Heart right ventricle (tissue), 16 donors: Measurements from ENCODE around the gene THSD4. TPM values are rescaled to one million over a fixed set of nuclear protein-coding genes. Genes with fewer than 3 reads are reported as not detected.

Experiments
- ATAC-seq, 8 donors: fragments of 200-7000 bp; cut with Tn5 transposase; one replicate each; pipeline ENCODE4 v1.9.1; 2020; ENCODE audit warnings: mild to moderate bottlenecking in 8 of 8, moderate library complexity in 8 of 8, moderate number of reproducible peaks in 1 of 8
- DNase-seq, 2 donors: peaks; one replicate each; pipeline ENCODE4 v3.0.0-alpha.2; 2020
- H3K27ac ChIP-seq, 10 donors: fragments of 200-600 bp; sonication (generic) in 2 of 10; one replicate each; pipeline versions ENCODE4 v1.5.0 to v1.8.0; 2020 to 2022; ENCODE audit warnings: mild to moderate bottlenecking in 3 of 10
- H3K27me3 ChIP-seq, 7 donors: fragments of 200-600 bp; one replicate each; pipeline ENCODE4 v1.8.0; 2021 to 2022; ENCODE audit warnings: mild to moderate bottlenecking in 2 of 7
- H3K36me3 ChIP-seq, 9 donors: fragments of 200-600 bp; sonication (generic) in 1 of 9; one replicate each; pipeline versions ENCODE4 v1.5.0 to v1.8.0; 2020 to 2022; ENCODE audit warnings: mild to moderate bottlenecking in 2 of 9
- H3K4me1 ChIP-seq, 9 donors: fragments of 200-600 bp; sonication (generic) in 1 of 9; one replicate each; pipeline versions ENCODE4 v1.5.0 to v1.8.0; 2020 to 2022; ENCODE audit warnings: mild to moderate bottlenecking in 4 of 9
- H3K4me3 ChIP-seq, 10 donors: fragments of 200-600 bp; sonication (generic) in 2 of 10; one replicate each; pipeline versions ENCODE4 v1.5.0 to v1.8.0; 2020 to 2022; ENCODE audit warnings: mild to moderate bottlenecking in 7 of 10, moderate library complexity in 2 of 10
- H3K9me3 ChIP-seq, 11 donors: fragments of 200-600 bp in 10 of 11; sonication (generic) in 2 of 11; one replicate each; pipeline versions ENCODE4 v1.5.0 to v1.8.0; 2013 to 2022; ENCODE audit warnings: mild to moderate bottlenecking in 2 of 11, control low read depth in 1 of 11, moderate library complexity in 1 of 11
- CTCF ChIP-seq, 9 donors: fragments of 200-600 bp; sonication (generic) in 2 of 9; IDR thresholded peaks; one replicate each; pipeline versions ENCODE4 v1.5.0 to v1.8.0; 2021 to 2022; ENCODE audit warnings: antibody characterized with exemption in 9 of 9, mild to moderate bottlenecking in 5 of 9, moderate library complexity in 1 of 9
- WGBS, 2 donors: extraction: QIAGEN DNeasy Blood & Tissue Kit; methylation state at CpG; one replicate each; pipeline ENCODE4 v1.1.7; 2013; ENCODE audit warnings: inconsistent platforms in 1 of 2; 5-methylcytosine and 5-hydroxymethylcytosine counted together
- intact Hi-C, 10 donors: fragments of 100-400 bp; cut with DNase I; formaldehyde crosslinking; loops; one replicate each; pipeline versions ENCODE4 v1.11.1 to v1.14.2; 2022
- polyA plus RNA-seq, 2 donors: library from polyadenylated mRNA; stranded (reverse); fragments of 200-250 nt; gene quantifications; one replicate each; pipeline ENCODE4 v1.2.3, GENCODE V29; 2013
- total RNA-seq, 10 donors: library from RNA; stranded (reverse); fragmentation: NEBNext Ultra II Directional in 3 of 10; extraction: Animal tissue kit (Norgen Biotek cat#: 25700) in 3 of 10; gene quantifications; one replicate each; pipeline versions ENCODE4 v1.2.1 to v1.2.4, GENCODE V29; 2021 to 2023
- donor health status: Arrhythmogenic right ventricular cardiomyopathy.
- donor health status: ischemic (EF 13 %, LVEDD 7.1; RV severe dilation, severe dysfunction).
- donor health status: healthy with polysubstance abuse.
- donor health status: DM: no; HTN: yes; CAD: no.
- donor health status: DM: no; HTN: no; CAD: no.
- donor health status: ischemic (EF 25% LVEDD 6.9; RV normal size, moderate dysfunction).
- donor health status: ischemic (EF 25% LVEDD 5.7; RV mildly dilated, moderate dysfunction).
- donor health status: healthy.
- donor health status: DM: yes; HTN: yes; CAD: no.
- donor health status: Ischemic cardiomyopathy.
- donor health status: ischemic (EF 35%, LVEDD 5.7; RV mildly dilated, moderate dysfunction).
- donor health status: nonischemic (EF 11% LVEDD 7.7; RV severe dilation, severe dysfunction).
- donor health status: DM: yes; HTN: yes; CAD: no.
- donor health status: PGD.
- donor health status: ischemic (EF 29% LVEDD 5.4; RV normal size, mild dysfunction).
- donor health status: nonischemic (EF 23%, LVEDD 6.1; RV moderate dilation, normal function).

THSD4 gene
- total and polyA plus RNA-seq, 12 donors: 20.8 to 212 (median 139) TPM

- ATAC-seq (no peak), DNase-seq (no peak)
- Histone ChIP-seq H3K27me3 (peaks cover 0 to 26% (median 0%) of the 10 kb centered on the region in 7 donors), H3K4me1 (peaks cover 0 to 19% (median 7%) of the 10 kb centered on the region in 9 donors), H3K9me3 (no peaks in the 10 kb centered on the region), H3K4me3 (no peak overlapping the region), H3K27ac (no peak overlapping the region), H3K36me3 (no peaks in the 10 kb centered on the region)
- TF ChIP-seq CTCF (IDR thresholded peaks at IDR 0.05): no peak
- 47 to 49% methylated on average over 4 of the region's 4 CpGs for WGBS, 2 donors
- intact Hi-C loops: loop anchor here in 6 of 10 donors (2.0 to 10.0 kb wide), 8 partner anchors 97 to 693 kb away; partner anchors contain the start of genes LRRC49 (in 1 of the 6) and THAP10 (in 1 of the 6)
These were observed 3.3 kb upstream of the THSD4 start for GRCh38 chr15:71111950-71112349.

GRCh38 chr15:71112429-71112828 lies 2.8 kb upstream of the THSD4 start:
- intact Hi-C loops: loop anchor here in 6 of 10 donors (2.0 to 10.0 kb wide), 8 partner anchors 98 to 692 kb away; partner anchors contain the start of genes LRRC49 (in 1 of the 6) and THAP10 (in 1 of the 6)
- Histone ChIP-seq H3K27me3 (peaks cover 0 to 31% (median 0%) of the 10 kb centered on the region in 7 donors), H3K36me3 (no peaks in the 10 kb centered on the region), H3K27ac (no peak overlapping the region), H3K9me3 (no peaks in the 10 kb centered on the region), H3K4me3 (no peak overlapping the region), H3K4me1 (peaks cover 0 to 22% (median 7%) of the 10 kb centered on the region in 9 donors)
- WGBS, 2 donors: 92 to 94% methylated on average over 2 of the region's 2 CpGs
- DNase-seq: no peak
- no peak for TF ChIP-seq CTCF (IDR thresholded peaks at IDR 0.05)
- ATAC-seq: no peak

- Histone ChIP-seq H3K4me3 (no peak overlapping the region), H3K27ac (peak overlapping the region in 3 of 10 donors; percentile 11 to 96 (median 91)), H3K9me3 (no peaks in the 10 kb centered on the region), H3K27me3 (peaks cover 0 to 38% (median 0%) of the 10 kb centered on the region in 7 donors), H3K4me1 (peaks cover 0 to 37% (median 9%) of the 10 kb centered on the region in 9 donors), H3K36me3 (no peaks in the 10 kb centered on the region)
- ATAC-seq: no peak
- 73% methylated on average over 11 of the region's 11 CpGs for WGBS, 2 donors
- no peak for DNase-seq
- intact Hi-C loops: loop anchor here in 6 of 10 donors (2.0 to 10.0 kb wide), 11 partner anchors 99 to 691 kb away; partner anchors contain the start of genes LRRC49 (in 1 of the 6) and THAP10 (in 1 of the 6)
- no peak for TF ChIP-seq CTCF (IDR thresholded peaks at IDR 0.05)
These were observed 1.1 kb upstream of the THSD4 start for GRCh38 chr15:71114066-71114680.

GRCh38 chr15:71115567-71116351 lies 488 bp downstream of the THSD4 start:
- peaks cover 0 to 38% (median 0%) of the 10 kb centered on the region in 7 donors for H3K27me3 ChIP-seq
- H3K9me3 ChIP-seq: no peaks in the 10 kb centered on the region
- ATAC-seq (peak; percentile 36 to 69 (median 56)), DNase-seq (peak; percentile 24 to 58)
- 1% methylated on average over 70 to 93 of the region's 93 CpGs for WGBS, 2 donors
- intact Hi-C loops: loop anchor here (2.0 to 10.0 kb wide), 15 partner anchors 33 to 689 kb away; no protein-coding TSS in a partner anchor
- peak overlapping the region; percentile 58 to 79 (median 66) for H3K4me3 ChIP-seq
- peak overlapping the region; percentile 73 to 96 (median 88) for H3K27ac ChIP-seq
- peak in 2 of 9 donors; percentile 3 to 23 for TF ChIP-seq CTCF (IDR thresholded peaks at IDR 0.05)
- peaks cover 0 to 42% (median 9%) of the 10 kb centered on the region in 9 donors for H3K4me1 ChIP-seq
- H3K36me3 ChIP-seq: no peaks in the 10 kb centered on the region
